ENCODE measurements around the gene NAGK. TPM values are rescaled to one million over a fixed set of nuclear protein-coding genes. Genes with fewer than 3 reads are reported as not detected.

Gene NAGK
- total and polyA plus RNA-seq, 11 donors = 38.3 to 143 (median 49.9) TPM

- no peak for ATAC-seq
Measured at GRCh38 chr2:71126957-71127356, 58.5 kb downstream of the NAGK start.

More at GRCh38 chr2:71126957-71127356, 58.5 kb downstream of the NAGK start:
- WGBS, 4 donors = 72 to 84% (median 75%) methylated on average over 3 of the region's 3 CpGs
- Histone ChIP-seq H3K27me3 (no peaks in the 10 kb centered on the region), H3K4me1 (peaks cover 0 to 39% (median 21%) of the 10 kb centered on the region in 12 donors), H3K4me3 (no peak overlapping the region), H3K9me3 (no peaks in the 10 kb centered on the region), H3K27ac (no peak overlapping the region), H3K36me3 (peaks cover 0 to 26% (median 18%) of the 10 kb centered on the region in 9 donors)
- DNase-seq = no peak
- intact Hi-C loops (cut with DNase I) = no loop called here
- TF ChIP-seq POLR2A (IDR thresholded peaks at IDR 0.05) = no peak
- TF ChIP-seq, protein P1, sequence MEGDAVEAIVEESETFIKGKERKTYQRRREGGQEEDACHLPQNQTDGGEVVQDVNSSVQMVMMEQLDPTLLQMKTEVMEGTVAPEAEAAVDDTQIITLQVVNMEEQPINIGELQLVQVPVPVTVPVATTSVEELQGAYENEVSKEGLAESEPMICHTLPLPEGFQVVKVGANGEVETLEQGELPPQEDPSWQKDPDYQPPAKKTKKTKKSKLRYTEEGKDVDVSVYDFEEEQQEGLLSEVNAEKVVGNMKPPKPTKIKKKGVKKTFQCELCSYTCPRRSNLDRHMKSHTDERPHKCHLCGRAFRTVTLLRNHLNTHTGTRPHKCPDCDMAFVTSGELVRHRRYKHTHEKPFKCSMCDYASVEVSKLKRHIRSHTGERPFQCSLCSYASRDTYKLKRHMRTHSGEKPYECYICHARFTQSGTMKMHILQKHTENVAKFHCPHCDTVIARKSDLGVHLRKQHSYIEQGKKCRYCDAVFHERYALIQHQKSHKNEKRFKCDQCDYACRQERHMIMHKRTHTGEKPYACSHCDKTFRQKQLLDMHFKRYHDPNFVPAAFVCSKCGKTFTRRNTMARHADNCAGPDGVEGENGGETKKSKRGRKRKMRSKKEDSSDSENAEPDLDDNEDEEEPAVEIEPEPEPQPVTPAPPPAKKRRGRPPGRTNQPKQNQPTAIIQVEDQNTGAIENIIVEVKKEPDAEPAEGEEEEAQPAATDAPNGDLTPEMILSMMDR (IDR thresholded peaks at IDR 0.05) = no peak

Other genes with a start within 250 kb of the NAGK start
- under 1 TPM in 6 of 9 donors, not detected in 3; 0.09 to 0.38 (median 0.19) TPM for gene CLEC4F, start 248.0 kb upstream of the NAGK start, total RNA-seq
- gene CLEC4F, start 248.0 kb upstream of the NAGK start, polyA plus RNA-seq = under 1 TPM; 0.04 to 0.46 TPM
- gene CD207, start 232.8 kb upstream of the NAGK start, total RNA-seq = under 1 TPM in 5 of 9 donors, not detected in 4; 0.16 to 0.48 (median 0.20) TPM
- under 1 TPM; 0.04 to 0.19 TPM for gene CD207, start 232.8 kb upstream of the NAGK start, polyA plus RNA-seq
- gene VAX2, start 168.1 kb upstream of the NAGK start, total RNA-seq = under 1 TPM in 6 of 9 donors, not detected in 3; 0.19 to 0.63 (median 0.55) TPM
- gene VAX2, start 168.1 kb upstream of the NAGK start, polyA plus RNA-seq = 1 to 10 TPM in 1 of 2 donors, under 1 TPM in 1; 0.08 to 1.1 TPM
- gene ATP6V1B1, start 132.7 kb upstream of the NAGK start, total RNA-seq = under 1 TPM in 5 of 9 donors, not detected in 4; 0.16 to 0.60 (median 0.48) TPM
- gene ATP6V1B1, start 132.7 kb upstream of the NAGK start, polyA plus RNA-seq = 1 to 10 TPM in 1 of 2 donors, under 1 TPM in 1; 0.19 to 1.8 TPM
- 1 to 10 TPM in 2 of 9 donors, under 1 TPM in 5, not detected in 2; 0.28 to 1.8 (median 0.40) TPM for gene ANKRD53, start 90.0 kb upstream of the NAGK start, total RNA-seq
- under 1 TPM; 0.44 to 0.65 TPM for gene ANKRD53, start 90.0 kb upstream of the NAGK start, polyA plus RNA-seq
- 10 to 100 TPM; 32.1 to 54.4 (median 50.4) TPM for gene TEX261, start 73.8 kb upstream of the NAGK start, total RNA-seq
- 10 to 100 TPM; 29.2 to 69.3 TPM for gene TEX261, start 73.8 kb upstream of the NAGK start, polyA plus RNA-seq
- gene MCEE, start 61.6 kb downstream of the NAGK start, total RNA-seq = 10 to 100 TPM; 23.8 to 36.8 (median 29.3) TPM
- 10 to 100 TPM; 27.3 to 35.6 TPM for gene MCEE, start 61.6 kb downstream of the NAGK start, polyA plus RNA-seq
- 10 to 100 TPM; 12.3 to 35.6 (median 22.7) TPM for gene MPHOSPH10, start 62.0 kb downstream of the NAGK start, total RNA-seq
- gene MPHOSPH10, start 62.0 kb downstream of the NAGK start, polyA plus RNA-seq = 10 to 100 TPM; 24.6 to 31.5 TPM
- gene PAIP2B, start 158.5 kb downstream of the NAGK start, total RNA-seq = 10 to 100 TPM; 38.3 to 89.0 (median 53.2) TPM
- gene PAIP2B, start 158.5 kb downstream of the NAGK start, polyA plus RNA-seq = 10 to 100 TPM; 11.9 to 22.2 TPM